Stimulated activated naive CD4-positive, alpha-beta T cell treated with Interleukin-2 at 50 U/mL for 16 hours (primary cell): ENCODE data around the gene MYD88.

Experiments used
- DNase-seq: peaks from one replicate; lab custom pipeline; 2025; lab: John Stamatoyannopoulos, UW

Gene MYD88

GRCh38 chr3:38112378-38112761 lies 26.1 kb upstream of the MYD88 start:
- no peak for DNase-seq

- DNase-seq: no peak
Measured at GRCh38 chr3:38114052-38114874, 24.2 kb upstream of the MYD88 start.

GRCh38 chr3:38114875-38115644 lies 23.4 kb upstream of the MYD88 start:
- no peak for DNase-seq

GRCh38 chr3:38115645-38116427 lies 22.6 kb upstream of the MYD88 start:
- DNase-seq: no peak

GRCh38 chr3:38116471-38117162 lies 21.8 kb upstream of the MYD88 start:
- no peak for DNase-seq

- DNase-seq: no peak
Measured at GRCh38 chr3:38117163-38117716, 21.2 kb upstream of the MYD88 start.

GRCh38 chr3:38117748-38118420 lies 20.6 kb upstream of the MYD88 start:
- peak; percentile 64 for DNase-seq

- no peak for DNase-seq
Measured at GRCh38 chr3:38118421-38119247, 19.8 kb upstream of the MYD88 start.

- no peak for DNase-seq
Measured at GRCh38 chr3:38119248-38119544, 19.3 kb upstream of the MYD88 start.

- DNase-seq: no peak
Measured at GRCh38 chr3:38119821-38120692, 18.4 kb upstream of the MYD88 start.

GRCh38 chr3:38120693-38121450 lies 17.6 kb upstream of the MYD88 start:
- no peak for DNase-seq

GRCh38 chr3:38121451-38121831 lies 17.0 kb upstream of the MYD88 start:
- no peak for DNase-seq

- DNase-seq: no peak
Measured at GRCh38 chr3:38121832-38122461, 16.5 kb upstream of the MYD88 start.

- DNase-seq: no peak
Measured at GRCh38 chr3:38122712-38123290, 15.7 kb upstream of the MYD88 start.

- DNase-seq: no peak
Measured at GRCh38 chr3:38124324-38125122, 13.9 kb upstream of the MYD88 start.

- DNase-seq: no peak
Measured at GRCh38 chr3:38125305-38126120, 12.9 kb upstream of the MYD88 start.
